Dermis microvascular lymphatic vessel endothelial cell (primary cell): ENCODE results near the gene PDLIM5. TPM values are rescaled to one million over a fixed set of nuclear protein-coding genes. Genes with fewer than 3 reads are reported as not detected.
"Not testable (repeated sequence)": the region's sequence is repeated elsewhere in the genome, so short reads cannot be mapped to it uniquely, and the experiment has no call there.

Experiments
- DNase-seq, 2 donors: peaks; one replicate each; pipeline versions ENCODE4 v3.0.0 to v3.0.0-alpha.2; 2010; ENCODE audit warnings: low read depth in 2 of 2
- total RNA-seq: library from RNA; depleted of rRNA; stranded (reverse); fragments of >200 nt; gene quantifications from 2 replicates; pipeline ENCODE4 v1.2.1, GENCODE V29; 2014

The PDLIM5 gene
- total RNA-seq = 71.0 and 78.5 TPM in 2 replicates

- peak; percentile 75 to 92 for DNase-seq
Observed at GRCh38 chr4:94451695-94452475, at the start of gene PDLIM5. TSS of gene PDLIM5 (plus strand) at chr4:94451942. CDS start at chr4:94455289, 3,347 bp downstream.

GRCh38 chr4:94402439-94402838 lies 49.3 kb upstream of the PDLIM5 start:
- not testable (repeated sequence) for DNase-seq

- no peak for DNase-seq
Observed at GRCh38 chr4:94403751-94404150, 48.0 kb upstream of the PDLIM5 start.

GRCh38 chr4:94406668-94407437 lies 44.9 kb upstream of the PDLIM5 start:
- peak; percentile 73 to 91 for DNase-seq

- no peak for DNase-seq
Observed at GRCh38 chr4:94407846-94408245, 43.9 kb upstream of the PDLIM5 start.

- no peak for DNase-seq
Observed at GRCh38 chr4:94408549-94409374, 43.0 kb upstream of the PDLIM5 start.

GRCh38 chr4:94409375-94409679 lies 42.4 kb upstream of the PDLIM5 start:
- DNase-seq = no peak

GRCh38 chr4:94409962-94410361 lies 41.8 kb upstream of the PDLIM5 start:
- DNase-seq = peak; percentile 53 to 55

GRCh38 chr4:94410678-94411206 lies 41.0 kb upstream of the PDLIM5 start:
- DNase-seq = no peak

- DNase-seq = no peak
Observed at GRCh38 chr4:94411296-94411695, 40.4 kb upstream of the PDLIM5 start.

- DNase-seq = no peak
Observed at GRCh38 chr4:94412019-94412657, 39.6 kb upstream of the PDLIM5 start.

- peak; percentile 84 to 97 for DNase-seq
Observed at GRCh38 chr4:94412658-94413038, 39.1 kb upstream of the PDLIM5 start.

GRCh38 chr4:94413085-94413840 lies 38.5 kb upstream of the PDLIM5 start:
- DNase-seq = peak; percentile 4 to 44

- no peak for DNase-seq
Observed at GRCh38 chr4:94414907-94415306, 36.8 kb upstream of the PDLIM5 start.

- no peak for DNase-seq
Observed at GRCh38 chr4:94415448-94415847, 36.3 kb upstream of the PDLIM5 start.

GRCh38 chr4:94416335-94416734 lies 35.4 kb upstream of the PDLIM5 start:
- DNase-seq = no peak

- DNase-seq = no peak
Observed at GRCh38 chr4:94416981-94417380, 34.8 kb upstream of the PDLIM5 start.

GRCh38 chr4:94419549-94419948 lies 32.2 kb upstream of the PDLIM5 start:
- no peak for DNase-seq

GRCh38 chr4:94419956-94420355 lies 31.8 kb upstream of the PDLIM5 start:
- DNase-seq = no peak

GRCh38 chr4:94420356-94420755 lies 31.4 kb upstream of the PDLIM5 start:
- no peak for DNase-seq

GRCh38 chr4:94426783-94427182 lies 25.0 kb upstream of the PDLIM5 start:
- DNase-seq = no peak
